HG03280 (cell line): ENCODE measurements around the gene ESR1.
"Not testable (repeated sequence)": the region's sequence is repeated elsewhere in the genome, so short reads cannot be mapped to it uniquely, and the experiment has no call there.

Experiments used
- ATAC-seq: cut with Tn5 transposase; IDR thresholded peaks from one replicate; pipeline ENCODE4 v1.9.1; 2021; ENCODE audit warnings: mild to moderate bottlenecking, moderate library complexity; ENCODE audit not compliant: unreplicated experiment

The ESR1 gene

DNA sequence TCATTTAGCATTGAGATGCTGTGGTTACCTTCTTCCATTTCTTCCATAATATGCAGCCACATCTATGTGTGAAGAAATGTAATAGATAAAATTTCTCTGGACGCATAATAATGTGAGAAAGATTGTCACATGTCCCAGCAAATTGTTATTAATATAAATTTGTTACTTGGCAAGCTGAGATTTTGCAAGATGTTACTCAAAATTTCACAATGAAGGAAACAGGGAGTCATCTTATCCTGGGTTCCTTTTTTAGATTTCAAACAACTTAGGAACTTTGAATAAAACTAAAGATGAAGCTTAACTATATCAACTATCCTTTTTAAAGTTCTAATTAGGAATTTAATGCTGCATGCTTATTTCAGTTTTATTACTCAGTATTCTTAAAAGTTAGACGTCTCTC lies 3.6 kb downstream of the ESR1 start:
- no peak for ATAC-seq

DNA sequence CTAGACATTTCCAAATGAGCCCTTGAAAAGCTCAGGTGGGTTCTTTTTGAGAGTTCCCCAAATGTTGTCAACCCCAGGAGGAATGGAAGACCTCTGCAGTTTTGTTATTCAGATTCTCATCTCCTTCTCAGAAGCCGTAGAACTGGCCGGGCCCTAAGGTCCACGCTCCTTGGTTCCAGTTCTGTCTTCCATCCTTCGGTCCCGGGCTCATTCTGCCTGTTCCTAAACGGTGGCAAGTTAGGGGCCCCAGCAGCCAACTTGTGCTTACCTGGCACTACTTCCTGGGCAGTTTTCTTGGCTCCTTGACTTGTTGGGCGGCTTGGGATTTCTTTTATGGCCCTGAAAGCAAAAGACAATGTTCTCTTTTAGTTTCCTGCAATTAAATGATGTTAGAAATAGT lies 6.4 kb downstream of the ESR1 start:
- ATAC-seq = no peak

DNA sequence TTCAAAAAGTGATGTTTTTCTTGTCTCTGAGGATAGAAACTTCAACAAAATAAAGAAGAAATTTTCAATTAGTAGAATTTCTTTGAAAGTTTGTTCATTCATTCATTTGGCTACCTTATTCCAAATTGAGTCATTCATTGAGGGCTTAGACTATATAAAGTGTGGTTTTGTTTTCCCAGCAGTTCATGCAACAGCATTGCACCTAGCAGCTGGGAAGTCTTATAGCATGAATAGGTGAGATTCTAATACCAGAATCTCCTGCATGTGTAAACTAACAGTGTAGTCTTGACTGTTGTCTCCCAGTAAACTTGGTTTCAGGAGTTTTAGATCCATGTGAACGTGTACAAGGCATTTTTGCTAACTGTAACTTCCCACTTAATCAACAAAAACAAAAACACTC lies 7.1 kb downstream of the ESR1 start:
- ATAC-seq = no peak

- no peak for ATAC-seq
Observed at GRCh38 chr6:151822252-151823111, 15.0 kb downstream of the ESR1 start.

DNA sequence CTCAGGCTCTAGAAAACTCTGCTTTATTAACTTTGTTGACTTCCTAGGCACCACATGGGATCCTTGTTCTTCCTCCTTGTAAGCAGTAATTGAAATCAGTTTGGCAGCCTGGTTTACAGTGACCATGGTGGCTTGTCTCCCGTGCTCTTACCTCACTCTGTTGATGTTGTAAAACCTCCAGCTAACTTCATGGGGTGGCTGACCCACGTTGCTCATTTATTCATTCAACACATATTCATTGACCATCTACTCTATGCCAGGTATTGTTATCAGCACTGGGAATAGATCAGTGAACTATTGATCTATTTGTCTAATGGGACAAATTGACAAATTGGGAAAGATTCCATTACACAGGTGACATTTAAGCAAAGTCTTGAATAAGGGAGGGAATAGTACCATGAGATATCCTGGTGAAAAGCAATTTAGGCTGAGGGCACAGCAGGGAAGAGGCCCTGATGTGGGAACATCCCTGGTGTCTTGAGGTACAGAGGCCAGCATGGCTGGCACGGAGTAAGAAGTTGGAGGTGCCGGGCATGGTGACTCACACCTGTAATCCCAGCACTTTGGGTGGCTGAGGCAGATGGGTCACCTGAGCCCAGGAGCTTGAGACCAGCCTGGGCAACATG lies 19.1 kb downstream of the ESR1 start:
- no peak for ATAC-seq

DNA sequence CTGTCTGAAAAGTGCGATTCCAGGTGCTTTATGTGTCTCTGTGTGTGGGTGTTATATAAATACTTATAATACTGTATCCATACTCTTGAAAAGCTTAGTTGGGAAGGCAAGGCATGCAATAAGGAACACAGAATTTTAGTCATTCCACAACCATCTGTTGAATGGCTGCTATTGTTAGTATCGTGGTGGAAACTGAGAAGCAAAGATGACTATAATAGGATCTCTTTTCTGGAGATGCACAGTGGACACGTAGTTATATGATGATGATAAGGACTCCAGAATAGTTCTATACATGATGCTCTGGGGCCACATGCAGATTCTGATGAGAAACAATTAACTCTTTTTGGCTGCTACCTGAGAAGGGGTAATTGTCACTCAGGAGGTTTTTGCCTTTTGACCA lies 25.2 kb downstream of the ESR1 start:
- ATAC-seq = no peak

DNA sequence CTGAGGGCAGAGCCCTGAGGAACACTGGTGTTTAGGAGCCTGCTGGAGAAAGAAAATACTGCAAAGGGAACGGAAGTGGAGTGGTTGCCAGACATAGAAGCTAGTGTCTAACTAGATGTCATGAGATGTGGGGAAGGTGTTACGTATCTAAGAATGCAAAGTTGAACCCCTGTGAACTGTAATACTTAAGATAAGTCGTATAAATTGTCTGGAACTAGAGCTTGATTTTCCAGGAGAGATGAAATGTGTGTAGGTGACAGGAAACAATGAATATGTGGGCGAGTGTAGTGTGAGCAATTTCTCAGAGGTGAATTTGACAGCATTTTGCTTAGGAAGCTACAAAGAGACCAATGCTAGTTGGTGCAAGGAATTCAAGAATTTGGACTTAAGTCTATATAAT lies 27.9 kb downstream of the ESR1 start:
- ATAC-seq = no peak

- no peak for ATAC-seq
Observed at GRCh38 chr6:151837223-151837622, 29.7 kb downstream of the ESR1 start.

DNA sequence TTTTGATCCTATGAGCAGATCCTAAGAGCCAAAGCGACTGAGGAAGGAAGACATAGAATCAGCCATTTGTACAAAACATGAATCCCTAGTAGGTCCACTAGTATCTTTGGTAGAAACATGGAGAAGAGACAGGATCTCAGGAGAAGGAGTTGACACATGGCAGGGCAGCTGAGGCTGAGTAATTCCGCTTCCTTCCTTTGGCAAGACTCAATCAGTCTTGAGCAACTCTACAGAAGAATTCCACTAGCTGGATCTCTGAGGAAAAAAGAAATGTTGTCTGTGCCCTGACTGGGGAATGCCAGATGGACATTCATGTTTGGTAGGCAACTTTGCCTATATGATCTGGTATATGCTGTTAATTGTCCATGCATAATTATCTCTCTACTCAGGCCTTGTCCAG lies 35.3 kb downstream of the ESR1 start:
- no peak for ATAC-seq

DNA sequence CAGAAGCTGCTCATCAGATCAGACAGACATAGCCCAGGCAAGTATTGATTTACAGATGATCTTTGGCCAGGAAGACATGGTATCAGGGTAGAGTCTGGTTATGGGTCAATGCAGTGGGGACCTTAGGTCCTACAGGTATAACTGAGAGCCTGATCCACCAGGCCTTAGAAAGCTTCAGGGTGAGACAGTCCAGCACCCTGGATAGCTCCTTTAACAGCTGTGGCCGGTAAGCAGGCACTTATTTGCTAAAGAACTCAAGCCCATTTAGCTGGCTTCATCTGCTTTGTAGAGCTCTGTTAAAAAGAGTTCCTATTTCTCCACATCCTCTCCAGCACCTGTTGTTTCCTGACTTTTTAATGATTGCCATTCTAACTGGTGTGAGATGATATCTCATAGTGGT lies 39.6 kb downstream of the ESR1 start:
- no peak for ATAC-seq

GRCh38 chr6:151850479-151851003 lies 43.1 kb downstream of the ESR1 start:
- ATAC-seq = no peak

GRCh38 chr6:151858294-151858693 lies 50.8 kb downstream of the ESR1 start:
- no peak for ATAC-seq

DNA sequence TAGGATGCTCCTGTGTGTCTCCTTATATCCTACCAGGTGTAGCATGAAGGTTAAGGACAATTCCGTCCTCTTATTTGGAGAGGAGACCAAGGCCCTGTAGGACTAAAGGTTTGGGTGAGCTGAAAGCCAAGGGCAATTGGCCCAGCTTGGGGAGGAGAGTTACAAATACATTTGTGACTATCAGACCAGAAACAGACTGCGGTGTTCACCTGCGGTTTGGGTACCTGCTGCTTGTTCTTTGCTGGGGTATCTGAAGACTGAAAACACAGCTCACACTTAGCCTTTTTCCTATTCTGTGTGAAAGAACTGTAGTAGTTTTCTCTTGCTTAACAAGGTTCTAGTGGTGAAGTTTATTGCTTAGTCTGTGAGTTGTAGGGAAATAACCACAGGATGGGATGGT lies 55.0 kb downstream of the ESR1 start:
- no peak for ATAC-seq

DNA sequence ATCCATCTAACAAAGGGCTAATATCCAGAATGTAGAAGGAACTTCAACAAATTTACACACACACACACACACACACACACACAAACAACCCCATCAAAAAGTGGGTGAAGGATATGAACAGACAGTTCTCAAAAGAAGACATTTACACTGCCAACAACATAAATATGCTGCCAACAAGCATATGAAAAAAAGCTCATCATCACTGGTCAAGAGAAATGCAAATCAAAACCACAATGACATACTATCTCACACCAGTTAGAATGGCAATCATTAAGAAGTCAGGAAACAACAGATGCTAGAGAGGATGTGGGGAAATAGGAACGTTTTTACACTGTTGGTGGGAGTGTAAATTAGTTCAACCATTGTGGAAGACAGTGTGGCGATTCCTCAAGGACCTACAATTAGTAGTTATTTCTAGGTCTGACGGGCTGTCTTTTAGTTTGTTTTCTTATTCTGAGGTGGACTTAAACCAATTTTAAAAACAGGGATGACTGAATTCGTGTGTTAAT lies 59.9 kb downstream of the ESR1 start:
- ATAC-seq = not testable (repeated sequence)

DNA sequence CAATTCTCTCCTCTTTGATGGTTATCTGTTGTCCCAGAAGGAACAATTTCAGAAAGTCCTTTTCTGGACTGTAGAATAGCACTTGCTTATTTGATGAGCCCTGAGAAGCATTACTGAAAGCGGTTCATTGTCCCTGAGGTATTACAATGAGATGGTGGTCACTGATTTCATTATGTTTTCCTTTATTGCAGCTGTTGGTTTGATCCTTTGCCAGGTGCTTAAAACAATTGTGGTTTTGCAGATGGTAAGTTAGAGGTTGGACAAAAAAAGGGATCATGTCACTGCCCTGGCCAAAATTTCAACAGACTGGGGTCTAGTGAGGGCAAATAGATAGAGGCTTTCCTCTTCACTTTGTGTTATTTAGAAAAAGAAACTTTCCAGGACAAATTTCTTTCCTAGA lies 61.9 kb downstream of the ESR1 start:
- no peak for ATAC-seq

DNA sequence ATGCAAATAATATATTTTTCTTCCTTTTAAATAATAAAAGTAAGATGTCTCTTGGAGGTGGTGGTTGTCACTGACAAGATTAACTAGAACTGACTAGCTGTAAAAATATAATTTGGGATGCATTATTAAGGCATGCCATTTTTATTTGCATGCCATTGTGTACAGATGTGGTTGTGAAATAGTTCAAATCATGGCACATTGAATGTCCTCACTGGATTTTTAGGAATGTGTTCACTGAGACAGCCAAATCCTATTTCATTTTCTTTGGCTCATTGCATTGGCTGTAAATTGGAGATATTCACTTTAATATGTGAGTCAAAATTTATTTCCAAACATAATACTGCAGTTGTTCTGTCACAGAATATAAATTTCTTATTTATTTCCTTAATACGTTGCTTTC lies 62.3 kb downstream of the ESR1 start:
- ATAC-seq = no peak

- ATAC-seq = no peak
Observed at GRCh38 chr6:151870375-151870774, 62.9 kb downstream of the ESR1 start.

DNA sequence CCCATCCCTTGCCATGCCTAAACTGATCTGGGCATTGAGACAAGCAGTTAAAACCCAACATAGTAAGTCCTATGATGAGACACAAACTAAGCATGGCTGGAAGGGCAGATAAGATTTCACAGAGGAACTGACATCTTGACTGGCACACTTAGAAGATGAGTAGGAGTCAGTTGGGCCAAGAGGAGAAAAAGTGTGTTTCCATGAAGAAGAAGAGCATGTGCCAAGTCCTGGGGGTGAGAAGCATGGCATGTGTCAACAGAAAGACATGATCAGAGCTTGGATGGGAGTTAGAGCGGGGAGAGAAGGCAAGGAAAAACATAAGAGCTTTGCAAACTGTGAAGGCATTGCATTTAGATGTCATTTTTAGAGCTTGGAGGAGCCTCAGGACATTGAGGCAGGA lies 68.0 kb downstream of the ESR1 start:
- ATAC-seq = no peak

GRCh38 chr6:151876122-151876521 lies 68.6 kb downstream of the ESR1 start:
- no peak for ATAC-seq

- ATAC-seq = no peak
Observed at GRCh38 chr6:151877458-151877857, 70.0 kb downstream of the ESR1 start.

DNA sequence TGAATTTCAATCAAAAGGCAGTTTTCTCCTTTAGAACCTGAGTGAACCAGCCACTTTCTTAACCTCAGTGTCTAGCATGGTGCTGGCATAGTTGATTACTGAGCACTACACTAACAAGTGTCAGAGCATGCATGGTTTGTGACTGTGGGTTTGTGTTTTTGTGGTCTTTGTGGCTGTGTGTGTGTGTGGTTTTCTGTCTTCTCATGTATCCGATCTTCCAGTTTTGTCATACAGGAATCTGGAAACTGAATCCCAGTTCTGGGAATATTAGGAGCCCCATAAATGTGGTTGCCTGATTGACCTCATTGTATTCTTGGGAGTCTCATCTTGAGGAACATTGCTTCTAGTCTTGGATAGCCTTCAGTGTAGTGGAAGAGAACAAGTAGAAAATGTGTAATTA lies 73.7 kb downstream of the ESR1 start:
- no peak for ATAC-seq

- no peak for ATAC-seq
Observed at GRCh38 chr6:151882206-151882605, 74.7 kb downstream of the ESR1 start.
